HG02588 (cell line): ENCODE data around the gene PPP3R1.

Source experiments
- ATAC-seq: cut with Tn5 transposase; IDR thresholded peaks from one replicate; pipeline ENCODE4 v1.9.1; 2021; ENCODE audit warnings: mild to moderate bottlenecking, moderate library complexity; ENCODE audit not compliant: unreplicated experiment

PPP3R1 gene

GRCh38 chr2:68236103-68236734, 16.1 kb downstream of the PPP3R1 start:
- ATAC-seq, result no peak

- no peak for ATAC-seq
Observed at GRCh38 chr2:68235090-68235489, 17.2 kb downstream of the PPP3R1 start.

- ATAC-seq, result no peak
Observed at GRCh38 chr2:68234405-68234804, 17.9 kb downstream of the PPP3R1 start.

GRCh38 chr2:68231061-68231372, 21.3 kb downstream of the PPP3R1 start:
- ATAC-seq, result no peak

- ATAC-seq, result no peak
Observed at GRCh38 chr2:68230241-68231060, 21.9 kb downstream of the PPP3R1 start.

GRCh38 chr2:68226794-68227193, 25.5 kb downstream of the PPP3R1 start:
- no peak for ATAC-seq

- ATAC-seq, result peak; percentile 68
Observed at GRCh38 chr2:68225119-68225632, 27.2 kb downstream of the PPP3R1 start.

- ATAC-seq, result no peak
Observed at GRCh38 chr2:68223419-68223818, 28.9 kb downstream of the PPP3R1 start.

GRCh38 chr2:68222287-68222686, 30.0 kb downstream of the PPP3R1 start:
- no peak for ATAC-seq

GRCh38 chr2:68218343-68218901, 33.9 kb downstream of the PPP3R1 start:
- ATAC-seq, result no peak

GRCh38 chr2:68217729-68218128, 34.6 kb downstream of the PPP3R1 start:
- ATAC-seq, result no peak

GRCh38 chr2:68216454-68217310, 35.6 kb downstream of the PPP3R1 start:
- no peak for ATAC-seq

- peak; percentile 92 for ATAC-seq
Observed at GRCh38 chr2:68214381-68214780, 38.0 kb downstream of the PPP3R1 start.

GRCh38 chr2:68206793-68207192, 45.5 kb downstream of the PPP3R1 start:
- ATAC-seq, result no peak

GRCh38 chr2:68203587-68203986, 48.7 kb downstream of the PPP3R1 start:
- ATAC-seq, result peak; percentile 96

- no peak for ATAC-seq
Observed at GRCh38 chr2:68200157-68200787, 52.1 kb downstream of the PPP3R1 start.

- no peak for ATAC-seq
Observed at GRCh38 chr2:68196120-68196716, 56.1 kb downstream of the PPP3R1 start.

GRCh38 chr2:68195096-68195495, 57.2 kb downstream of the PPP3R1 start:
- no peak for ATAC-seq

- ATAC-seq, result no peak
Observed at GRCh38 chr2:68193787-68194372, 58.5 kb downstream of the PPP3R1 start.

- ATAC-seq, result no peak
Observed at GRCh38 chr2:68193144-68193543, 59.2 kb downstream of the PPP3R1 start.
